K562 (cell line): Measurements from ENCODE around the gene CYP11A1. TPM values are rescaled to one million over a fixed set of nuclear protein-coding genes. Genes with fewer than 3 reads are reported as not detected.

ENCODE experiments used
- ATAC-seq: fragments of 200-7000 bp; cut with Tn5 transposase; 3 replicates; pipeline ENCODE4 v1.9.1; 2020; ENCODE audit warnings: moderate library complexity
- BruUV-seq: library from RNA; stranded (reverse); fragments of 400-500 nt; replicated peaks from 2 replicates; lab custom pipeline; 2021; lab: Mats Ljungman, UMichigan
- CTCF ChIA-PET: fragments of 300-600 bp; formaldehyde crosslinking; extraction: SDS; loops from one replicate; lab custom pipeline; 2021; ENCODE audit warnings: low intra/inter-chr PET ratio; lab: Yijun Ruan, JAX
- POLR2A ChIA-PET: fragments of 300-600, 350-650 bp; sonication (Branson Sonifier 250); formaldehyde crosslinking; extraction: SDS; loops from one replicate; lab custom pipeline; 2021; ENCODE audit warnings: antibody characterized with exemption, inconsistent platforms; lab: Yijun Ruan, JAX
- DNase-seq, 4 experiments: peaks; one replicate each; pipeline versions ENCODE4 v3.0.0 to v3.0.0-alpha.2; 2011 to 2018; ENCODE audit warnings: low spot score in 3 of 4, mixed read lengths in 3 of 4; ENCODE audit errors: extremely low read depth in 1 of 4
- FAIRE-seq: peaks from 2 replicates; lab custom pipeline; 2011; peaks lifted over from hg19 to GRCh38; lab: Jason Lieb, UNC
- H2AFZ ChIP-seq: 2 replicates; pipeline ENCODE4 v1.6.0; 2011; ENCODE audit warnings: low read depth, low read length, control low read depth, inconsistent platforms
- H3K27ac ChIP-seq: fragments of 200-600 bp; 3 replicates; pipeline ENCODE4 v1.8.0; 2011; ENCODE audit warnings: low read depth, mild to moderate bottlenecking, control low read depth, inconsistent platforms, low read length, moderate library complexity, mixed read lengths; ENCODE audit errors: extremely low read depth
- H3K27me3 ChIP-seq, 2 experiments: fragments of 300-600 bp in 1 of 2; 2 replicates in 1 of 2; 3 replicates in 1 of 2; pipeline versions ENCODE4 v1.6.0 to v1.8.0; 2011; ENCODE audit warnings: inconsistent platforms in 2 of 2, low read length in 2 of 2, mild to moderate bottlenecking in 1 of 2, mixed read lengths in 1 of 2, moderate library complexity in 1 of 2; ENCODE audit not compliant: control insufficient read depth in 2 of 2, insufficient read depth in 2 of 2
- H3K36me3 ChIP-seq: fragments of 300-600 bp; 3 replicates; pipeline ENCODE4 v1.8.0; 2011; ENCODE audit warnings: mild to moderate bottlenecking, low read length, inconsistent platforms; ENCODE audit not compliant: control insufficient read depth, insufficient read depth
- H3K4me1 ChIP-seq, 2 experiments: fragments of 200-600 bp in 1 of 2; replicated peaks in 1 of 2; 2 replicates in 1 of 2; 3 replicates in 1 of 2; pipeline versions ENCODE4 v1.5.1 to v1.8.0; 2011; ENCODE audit warnings: inconsistent platforms in 2 of 2, low read length in 2 of 2, mild to moderate bottlenecking in 1 of 2, mixed read lengths in 1 of 2, moderate library complexity in 1 of 2; ENCODE audit not compliant: control insufficient read depth in 2 of 2, insufficient read depth in 2 of 2
- H3K4me2 ChIP-seq: 2 replicates; pipeline ENCODE4 v1.6.1; 2011; ENCODE audit warnings: low read length, control low read depth, inconsistent platforms, mixed read lengths; ENCODE audit not compliant: insufficient read depth
- H3K4me3 ChIP-seq: fragments of 200-600 bp; sonication (generic), shearing (Covaris generic); 2 replicates; pipeline ENCODE4 v1.5.1; 2016; ENCODE audit warnings: control low read depth, inconsistent platforms
- H3K79me2 ChIP-seq: fragments of 200-600 bp; 3 replicates; pipeline ENCODE4 v1.8.0; 2011; ENCODE audit warnings: low read length, inconsistent platforms; ENCODE audit not compliant: control insufficient read depth, insufficient read depth
- H3K9ac ChIP-seq, 2 experiments: 2 replicates each; pipeline versions ENCODE4 v1.6.0 to v1.6.1; 2011; ENCODE audit warnings: low read depth in 2 of 2, low read length in 2 of 2, control low read depth in 1 of 2, inconsistent platforms in 1 of 2, mild to moderate bottlenecking in 1 of 2, mixed read lengths in 1 of 2; ENCODE audit not compliant: insufficient read depth in 1 of 2
- H3K9me1 ChIP-seq: one replicate; pipeline ENCODE4 v1.6.0; 2011; ENCODE audit warnings: inconsistent platforms, mild to moderate bottlenecking, low read length, moderate library complexity; ENCODE audit not compliant: control insufficient read depth, insufficient read depth
- H3K9me3 ChIP-seq: replicated peaks from 2 replicates; pipeline ENCODE4 v1.5.1; 2011; ENCODE audit warnings: low read depth, low read length, inconsistent platforms; ENCODE audit not compliant: control insufficient read depth, insufficient read depth
- H4K20me1 ChIP-seq: replicated peaks from 2 replicates; pipeline ENCODE4 v1.6.1; 2011; ENCODE audit warnings: low read length, inconsistent platforms, mixed read lengths; ENCODE audit not compliant: control insufficient read depth, insufficient read depth
- BCOR ChIP-seq: fragments of 450-650 bp; IDR thresholded peaks from 2 replicates; pipeline ENCODE4 v1.6.1; 2016
- RBM25 ChIP-seq: fragments of 200-400 bp; formaldehyde crosslinking; IDR thresholded peaks from 2 replicates; pipeline ENCODE4 v1.6.1; 2018; ENCODE audit warnings: low read length, low read depth, moderate library complexity; ENCODE audit not compliant: severe bottlenecking
- ZFP36 ChIP-seq: fragments of 150-350 bp; IDR thresholded peaks from 2 replicates; pipeline ENCODE4 v1.6.1; 2018; ENCODE audit warnings: low read length, low read depth; ENCODE audit not compliant: partially characterized antibody
- WGBS: fragments of 100-300 bp; shearing (Covaris generic); methylation state at CpG from one replicate; pipeline ENCODE4 v1.1.6; 2016; ENCODE audit warnings: low coverage, mixed read lengths; ENCODE audit not compliant: insufficient coverage; ENCODE audit errors: missing lambda C conversion rate; 5-methylcytosine and 5-hydroxymethylcytosine counted together
- in situ Hi-C: fragments of 300-500 bp; cut with MboI; formaldehyde crosslinking; loops from 4 replicates; pipeline ENCODE4 v1.15.0; 2018; ENCODE audit warnings: inconsistent platforms, mixed read lengths
- intact Hi-C: fragments of 100-400 bp; cut with micrococcal nuclease; formaldehyde crosslinking; loops from 2 replicates; pipeline ENCODE4 v1.14.2; 2022
- polyA plus RNA-seq, 8 experiments: library from polyadenylated mRNA; depleted of rRNA in 4 of 8; stranded (reverse) in 5 of 8; unstranded in 3 of 8; fragments of >200 nt; fragmentation: Nextera tagmentation in 2 of 8; fragmentation: Illumina TruSeq in 1 of 8; extraction: Ambion mirVana in 2 of 8; extraction: Trizol in 1 of 8; gene quantifications; 2 replicates each; pipeline versions ENCODE4 v1.2.1 to v1.2.3, GENCODE V29; 2011 to 2014; ENCODE audit warnings: inconsistent platforms in 1 of 8, missing spikeins in 1 of 8
- total RNA-seq, 7 experiments: library from RNA; depleted of rRNA in 6 of 7; stranded (reverse); fragments of >200 nt in 6 of 7; fragmentation: Illumina TruSeq in 2 of 7; extraction: Trizol in 2 of 7; gene quantifications; 2 replicates each; pipeline versions ENCODE4 v1.2.1 to v1.2.3, GENCODE V29; 2011 to 2021; ENCODE audit warnings: low replicate concordance in 1 of 7
- TF ChIP-seq, protein P1 (sequence below): sonication (generic); formaldehyde crosslinking; IDR thresholded peaks from 2 replicates; pipeline ENCODE4 v1.8.1; 2023; ENCODE audit warnings: mild to moderate bottlenecking, missing genetic modification reagents

The CYP11A1 gene
- total and polyA plus RNA-seq, 9 of the 15 experiments (the other 6 are each of a cell fraction or from before 2014, with no cell fraction given): 0.06 to 0.24 (median 0.10) TPM; not detected in 4

DNA sequence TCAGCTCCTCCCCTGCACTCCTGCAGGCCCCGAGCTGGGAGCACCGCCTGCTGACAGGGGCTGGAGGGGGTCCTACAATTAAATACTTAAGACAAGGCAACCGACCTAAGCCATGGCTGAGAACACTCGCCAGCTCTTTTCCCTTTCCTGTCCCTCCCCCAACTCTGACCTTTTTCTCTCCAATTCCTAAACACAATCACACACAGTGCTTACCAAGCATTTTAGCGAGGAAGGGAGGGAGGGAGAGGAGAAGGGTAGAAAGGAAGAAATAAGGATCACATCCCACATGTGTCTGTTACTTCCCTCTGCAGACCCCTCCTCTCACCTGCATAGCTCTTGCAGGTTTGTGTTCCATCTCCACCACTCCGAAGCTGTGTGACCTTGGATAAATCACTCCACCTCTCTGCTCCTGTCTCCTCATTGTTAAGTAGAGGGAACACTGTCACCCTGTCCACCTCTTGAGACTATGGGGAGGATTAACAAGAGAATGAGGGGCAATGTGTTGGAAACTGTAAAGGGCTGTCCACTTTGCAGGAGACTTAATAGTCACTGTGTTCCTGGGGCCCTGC, 63.6 kb downstream of the CYP11A1 start:
- Histone ChIP-seq H3K4me3 (no peak overlapping the region), H3K79me2 (no peaks in the 10 kb centered on the region), H3K27ac (no peak overlapping the region), H3K9me3 (no peaks in the 10 kb centered on the region), H4K20me1 (peaks cover 33% of the 10 kb centered on the region), H3K9me1 (no peaks in the 10 kb centered on the region), H3K9ac (no peak overlapping the region; a peak in 1 of 4 replicates), H3K4me1 (peaks cover 5 to 12% of the 10 kb centered on the region in 2 experiments; a peak in 4 of 5 replicates), H2AFZ (no peak overlapping the region), H3K4me2 (no peak overlapping the region), H3K27me3 (peaks cover 19 to 44% of the 10 kb centered on the region in 2 experiments), H3K36me3 (no peaks in the 10 kb centered on the region)
- POLR2A ChIA-PET: interaction anchor here (0.6 kb wide), 2 partner anchors 240 to 330 kb away, joined by 3 read pairs; no protein-coding TSS in a partner anchor
- 3% methylated on average over 6 of the region's 6 CpGs for WGBS
- peak; percentile 43 for TF ChIP-seq ZFP36
- TF ChIP-seq, protein P1, sequence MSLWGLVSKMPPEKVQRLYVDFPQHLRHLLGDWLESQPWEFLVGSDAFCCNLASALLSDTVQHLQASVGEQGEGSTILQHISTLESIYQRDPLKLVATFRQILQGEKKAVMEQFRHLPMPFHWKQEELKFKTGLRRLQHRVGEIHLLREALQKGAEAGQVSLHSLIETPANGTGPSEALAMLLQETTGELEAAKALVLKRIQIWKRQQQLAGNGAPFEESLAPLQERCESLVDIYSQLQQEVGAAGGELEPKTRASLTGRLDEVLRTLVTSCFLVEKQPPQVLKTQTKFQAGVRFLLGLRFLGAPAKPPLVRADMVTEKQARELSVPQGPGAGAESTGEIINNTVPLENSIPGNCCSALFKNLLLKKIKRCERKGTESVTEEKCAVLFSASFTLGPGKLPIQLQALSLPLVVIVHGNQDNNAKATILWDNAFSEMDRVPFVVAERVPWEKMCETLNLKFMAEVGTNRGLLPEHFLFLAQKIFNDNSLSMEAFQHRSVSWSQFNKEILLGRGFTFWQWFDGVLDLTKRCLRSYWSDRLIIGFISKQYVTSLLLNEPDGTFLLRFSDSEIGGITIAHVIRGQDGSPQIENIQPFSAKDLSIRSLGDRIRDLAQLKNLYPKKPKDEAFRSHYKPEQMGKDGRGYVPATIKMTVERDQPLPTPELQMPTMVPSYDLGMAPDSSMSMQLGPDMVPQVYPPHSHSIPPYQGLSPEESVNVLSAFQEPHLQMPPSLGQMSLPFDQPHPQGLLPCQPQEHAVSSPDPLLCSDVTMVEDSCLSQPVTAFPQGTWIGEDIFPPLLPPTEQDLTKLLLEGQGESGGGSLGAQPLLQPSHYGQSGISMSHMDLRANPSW (CRISPR knock-in tag): no peak
- 0 out of 2 replicates have a peak, but pooled peaks have one; percentile 24 for TF ChIP-seq BCOR
- TF ChIP-seq RBM25: peak; percentile 33
- in situ Hi-C loops: no loop called here
- BruUV-seq: no TSS peak
- FAIRE-seq (no peak), ATAC-seq (no peak), DNase-seq (no peak)
- intact Hi-C loops: no loop called here
- CTCF ChIA-PET: no interaction called here
